ENCODE measurements around the gene FABP1.

The FABP1 gene

DNA sequence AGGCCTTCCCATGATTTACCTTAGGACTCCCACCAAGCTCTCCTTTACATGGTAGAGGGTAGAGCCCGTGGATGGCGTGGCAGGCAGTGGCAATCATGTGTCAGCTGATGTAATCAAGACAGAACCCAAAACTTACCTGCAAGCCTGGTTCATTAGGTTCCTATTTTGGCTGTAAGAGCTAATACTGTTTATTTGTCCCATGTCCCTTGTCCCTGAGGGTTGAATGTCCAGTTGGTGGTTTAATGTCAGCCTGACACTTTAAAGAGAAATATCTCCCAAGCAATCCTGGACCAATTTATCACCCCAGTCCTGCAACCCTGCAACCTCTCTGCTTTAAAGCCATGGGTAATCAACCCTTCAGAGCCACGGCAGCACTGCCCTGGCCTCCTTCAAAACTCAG is 6.0 kb upstream of the FABP1 start:
- DNase-seq: no peak

DNA sequence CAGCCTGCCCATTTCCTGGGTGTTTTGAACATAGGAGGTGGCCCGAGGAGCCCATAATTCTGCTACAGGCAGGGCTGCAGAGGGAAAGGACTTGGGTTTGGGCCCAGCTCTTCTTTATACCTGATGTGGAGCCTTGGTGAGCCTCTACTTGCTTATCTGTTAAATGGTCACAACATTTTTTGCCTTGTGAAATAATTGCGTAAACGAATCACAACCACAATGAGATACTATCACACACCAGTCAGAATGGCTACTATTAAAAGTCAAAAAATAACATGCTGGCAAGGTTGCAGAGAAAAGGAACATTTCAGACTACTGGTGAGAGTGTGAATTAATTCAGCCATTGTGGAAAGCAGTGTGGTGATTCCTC is 4.1 kb upstream of the FABP1 start:
- DNase-seq: no peak

DNA sequence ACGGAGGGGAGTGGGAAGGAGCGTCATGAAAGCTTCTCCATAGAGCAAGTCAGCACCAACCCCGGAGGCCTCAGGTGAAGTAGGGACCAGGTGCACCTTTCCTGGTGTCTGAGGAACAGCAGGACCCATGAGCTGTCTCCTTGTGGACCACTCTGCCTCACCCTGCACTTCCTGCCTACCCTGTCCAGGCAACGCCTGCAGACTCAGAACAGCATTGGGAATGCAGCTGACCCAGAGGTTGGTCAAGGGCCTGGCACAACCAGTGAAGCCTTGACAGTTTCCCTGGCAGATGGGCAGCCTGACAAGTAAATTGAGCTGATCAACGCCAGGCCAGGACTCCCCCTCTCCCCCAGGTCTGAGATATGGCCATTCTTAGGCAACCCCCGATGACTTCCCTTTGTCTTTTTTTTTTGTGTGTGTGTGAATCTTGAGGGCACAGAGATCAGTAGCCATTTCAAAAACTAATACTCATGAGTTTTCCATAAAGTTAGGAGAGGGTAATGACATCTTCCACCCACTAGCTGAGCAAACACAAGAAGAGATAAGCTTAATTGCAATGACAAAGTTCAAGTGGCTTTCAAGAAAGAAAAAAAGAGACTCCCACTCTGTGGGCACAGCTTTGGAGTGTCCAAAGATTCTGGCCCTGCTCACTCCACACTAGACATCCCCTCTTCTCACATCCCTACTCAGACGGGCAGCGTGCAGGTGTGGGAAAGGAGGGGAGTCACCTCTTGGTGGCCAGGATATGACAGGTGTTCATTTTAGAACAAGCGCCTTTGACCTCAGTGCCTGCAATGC is 3.5 kb upstream of the FABP1 start:
- DNase-seq: no peak

DNA sequence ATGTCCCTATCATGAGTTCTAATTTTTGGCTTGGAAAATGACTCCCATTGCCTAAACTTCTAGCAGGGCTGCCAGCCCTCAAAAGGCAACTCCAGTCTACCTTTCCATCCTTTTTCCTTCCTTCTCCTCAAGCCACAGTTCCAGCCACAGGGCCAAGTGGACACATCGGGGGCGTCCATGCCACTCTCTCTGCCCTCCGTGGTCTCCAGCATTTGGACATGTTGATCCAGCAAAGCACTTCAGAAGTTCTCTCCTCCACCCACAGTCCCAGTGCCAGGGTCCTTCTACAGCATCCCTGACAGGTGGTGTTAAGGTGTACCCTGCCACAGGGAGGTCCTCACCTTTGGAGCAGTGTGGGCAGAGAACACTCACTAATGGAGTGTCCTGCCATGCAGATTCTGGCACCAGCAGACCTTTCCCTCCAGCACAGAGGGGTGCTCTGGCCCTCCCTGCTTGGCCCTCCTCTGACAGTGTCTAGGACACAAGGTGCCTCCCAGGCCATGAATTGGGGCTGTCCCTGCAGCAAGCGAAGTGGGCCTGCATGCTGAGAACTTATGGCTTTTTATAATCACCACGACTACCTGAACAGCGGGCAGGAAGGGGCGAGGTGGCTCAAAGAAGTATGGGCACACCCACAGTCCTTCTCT is 1.6 kb upstream of the FABP1 start:
- DNase-seq: no peak

DNA sequence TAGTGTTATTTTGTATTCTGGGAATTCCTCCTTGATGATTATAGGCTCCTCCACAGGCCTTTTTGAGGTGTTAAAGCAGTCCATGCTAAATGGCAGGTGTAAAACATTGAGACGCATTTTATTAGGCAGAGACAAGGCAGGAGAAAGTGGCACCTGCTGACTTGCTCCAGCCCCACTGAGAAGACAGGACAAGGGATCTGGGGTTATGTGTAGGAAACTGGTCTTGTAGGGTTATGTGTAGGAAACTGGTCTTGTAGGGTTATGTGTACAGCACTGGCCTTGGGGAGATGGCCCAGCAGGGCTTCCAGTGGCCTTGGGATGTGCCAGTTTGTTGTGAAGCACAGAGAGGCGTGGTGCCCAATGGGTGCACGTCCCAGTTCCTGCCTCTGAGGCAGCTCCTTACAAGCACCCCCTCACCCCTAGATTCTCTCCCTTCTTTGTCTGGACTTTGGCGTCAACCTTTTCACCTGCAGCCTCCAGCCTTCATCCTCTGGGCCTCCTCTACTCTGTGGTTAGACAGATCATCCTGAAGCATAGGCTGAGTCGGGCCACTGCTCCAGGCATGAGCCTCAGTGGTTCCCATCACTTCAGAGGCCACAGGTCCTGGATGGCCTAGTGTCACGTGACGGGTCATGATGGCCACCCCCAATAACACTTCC is 921 bp upstream of the FABP1 start:
- no peak for DNase-seq

GRCh38 chr2:88127638-88127887 is 299 bp downstream of the FABP1 start:
- no peak for DNase-seq

DNA sequence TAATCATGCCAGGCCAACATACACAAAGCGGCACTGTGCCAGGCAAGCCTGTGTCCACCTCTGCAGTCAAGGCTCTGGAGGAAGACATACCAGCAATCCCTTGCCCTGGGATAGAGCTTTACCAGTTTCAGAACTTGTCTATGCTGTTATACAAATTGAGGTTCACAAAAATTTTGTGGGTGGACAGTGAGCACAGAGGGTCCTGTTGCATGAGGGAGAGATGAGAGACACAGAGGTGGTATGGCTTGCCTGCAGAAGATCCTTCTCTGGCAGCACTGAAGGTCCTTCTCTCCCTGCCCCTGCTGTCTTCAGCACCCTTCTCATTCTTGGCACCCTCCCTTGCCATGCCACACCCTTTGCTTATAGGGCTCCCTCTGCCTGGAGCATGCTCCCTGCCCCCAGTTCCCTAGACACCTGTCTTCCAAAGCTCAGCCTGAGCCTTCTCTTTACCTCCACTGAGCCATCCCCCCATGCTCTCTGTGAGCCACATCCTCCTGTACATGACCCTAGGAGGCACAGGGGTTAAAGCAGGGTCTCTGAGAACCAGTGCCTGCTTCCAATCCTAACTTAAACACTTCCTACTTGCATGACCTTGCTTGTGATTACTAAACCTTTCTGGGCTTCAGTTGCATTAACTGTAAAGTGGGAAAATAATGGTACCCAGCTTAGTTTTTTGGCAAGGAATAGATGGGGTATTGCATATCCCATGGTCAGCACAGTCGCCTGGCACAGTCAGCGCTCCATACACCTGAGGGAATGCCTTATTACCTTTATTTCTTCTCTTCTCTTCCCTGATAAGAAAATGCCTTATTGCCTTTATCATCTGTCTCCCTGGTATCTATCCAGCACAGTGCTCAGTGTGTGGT is 857 bp downstream of the FABP1 start:
- DNase-seq: no peak

DNA sequence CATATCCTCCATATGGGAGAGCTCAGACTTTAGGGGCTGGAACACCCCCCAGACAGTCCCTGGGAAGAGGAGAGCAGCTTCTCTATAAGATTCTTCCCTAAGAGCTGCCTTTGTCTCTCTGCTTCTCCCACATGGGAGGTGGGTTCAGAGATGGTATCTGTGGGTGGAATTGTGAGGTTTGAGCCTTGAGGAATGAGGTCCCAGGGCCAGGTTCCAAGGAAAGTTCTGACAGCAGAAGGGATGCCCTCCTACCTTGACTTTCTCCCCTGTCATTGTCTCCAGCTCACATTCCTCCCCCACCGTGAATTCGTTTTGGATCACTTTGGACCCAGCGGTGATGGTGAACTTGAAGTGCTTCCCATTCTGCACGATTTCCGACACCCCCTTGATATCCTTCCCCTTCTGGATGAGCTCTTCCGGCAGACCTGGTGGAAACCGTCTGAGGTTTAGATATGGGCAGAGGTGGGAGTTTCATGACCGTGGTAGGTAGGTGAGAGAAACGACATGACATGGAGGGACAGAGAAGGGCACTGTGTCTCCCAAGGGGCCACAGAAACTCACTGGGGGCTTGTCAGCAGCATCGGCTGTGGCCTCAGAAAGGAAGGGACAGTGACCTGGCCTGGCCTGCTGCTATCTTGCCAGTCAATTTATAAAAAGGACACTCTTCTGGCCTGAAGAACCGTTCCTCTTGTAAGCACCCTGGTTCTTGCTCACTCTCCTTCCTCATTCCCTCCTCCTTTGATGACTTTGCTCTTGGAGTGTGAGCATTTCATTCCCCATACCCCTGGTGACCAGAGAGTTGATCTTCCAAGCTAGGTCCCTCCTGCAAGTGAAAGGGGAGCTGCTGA is 1.7 kb downstream of the FABP1 start:
- DNase-seq: no peak

DNA sequence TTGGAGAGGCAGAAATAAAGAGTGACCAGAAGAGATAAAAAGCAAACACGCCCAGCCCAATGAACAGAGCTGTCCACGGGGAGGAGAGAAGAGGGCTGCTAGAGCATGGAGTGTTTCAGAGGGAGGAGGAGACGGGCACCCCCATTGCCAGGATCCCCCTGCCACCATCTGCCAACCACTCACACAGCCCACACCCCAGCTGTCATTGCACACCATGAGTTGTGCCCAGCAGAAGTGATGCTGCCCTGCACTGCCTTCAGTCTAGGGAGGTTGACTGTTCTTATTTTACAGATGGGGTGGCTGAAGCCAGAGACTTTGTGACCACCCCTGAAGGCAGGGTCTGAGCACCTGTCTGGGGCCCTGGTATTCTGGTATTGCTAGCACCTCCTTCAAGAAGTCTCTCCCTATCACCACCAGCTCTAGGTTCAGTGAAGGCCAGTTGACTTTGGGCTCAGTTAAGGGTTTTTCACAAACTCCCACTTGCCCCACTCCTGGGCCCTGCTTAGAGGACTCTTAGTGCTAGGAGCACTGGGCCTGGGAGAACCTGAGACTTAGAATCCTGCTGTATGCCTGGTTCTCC is 2.4 kb downstream of the FABP1 start:
- no peak for DNase-seq

GRCh38 chr2:88123975-88124917 is 3.6 kb downstream of the FABP1 start:
- DNase-seq: no peak

GRCh38 chr2:88123164-88123974 is 4.5 kb downstream of the FABP1 start:
- DNase-seq: no peak

DNA sequence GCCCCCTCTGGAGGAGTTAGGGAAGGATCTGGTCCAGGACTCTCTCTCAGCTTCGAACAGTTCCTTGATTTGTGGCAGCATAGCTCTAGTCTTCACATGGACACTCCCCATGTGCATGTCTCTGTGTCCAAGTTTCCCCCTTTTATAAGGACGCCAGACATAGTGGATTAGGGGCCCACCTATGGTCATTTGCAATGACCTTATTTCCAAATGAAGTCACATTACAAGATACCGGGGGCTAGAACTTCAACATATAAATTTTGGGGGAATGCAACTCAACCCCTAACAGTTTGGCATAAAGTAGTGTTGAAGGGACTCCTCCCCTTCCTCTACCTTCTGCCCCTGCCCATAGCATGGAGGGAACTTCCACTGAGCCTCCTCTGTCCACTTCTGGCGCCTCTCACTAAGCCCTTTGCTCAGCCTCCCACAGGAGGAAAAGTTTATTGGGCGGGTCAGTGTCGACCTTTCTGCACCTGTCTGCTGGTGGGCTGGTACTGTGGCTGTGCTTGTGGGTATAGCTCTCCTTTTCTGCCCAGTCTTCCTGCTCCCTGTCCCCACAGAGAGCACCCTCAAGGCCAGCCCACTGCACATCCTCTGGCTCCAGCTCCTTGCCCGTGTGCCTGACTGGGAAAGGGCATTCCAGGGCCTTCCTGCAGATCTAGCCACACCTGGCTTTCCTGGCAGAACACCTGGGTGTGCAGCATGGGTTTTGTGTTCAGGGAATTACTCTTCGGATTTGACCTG is 5.5 kb downstream of the FABP1 start:
- DNase-seq: no peak

DNA sequence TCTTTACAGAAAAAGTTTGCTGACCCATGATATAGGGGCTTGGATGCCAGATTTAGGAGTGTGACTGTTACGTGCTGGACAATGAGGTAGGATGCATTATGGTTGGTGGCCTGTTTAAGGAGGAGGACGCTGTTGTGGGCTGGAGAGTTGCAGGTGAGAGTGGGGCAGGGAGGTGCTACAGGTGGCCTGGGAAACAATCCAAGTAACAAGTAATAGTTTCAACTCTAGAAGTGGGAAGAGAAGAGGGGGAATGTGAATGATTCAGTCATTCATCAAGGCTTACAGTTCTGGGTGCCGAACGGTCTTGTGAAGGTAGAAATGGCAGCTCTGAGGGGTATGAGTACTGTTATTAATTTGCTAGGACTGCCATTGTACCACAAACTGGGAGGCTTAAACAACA is 6.2 kb downstream of the FABP1 start:
- no peak for DNase-seq

GRCh38 chr2:88117973-88118372 is 9.9 kb downstream of the FABP1 start:
- no peak for DNase-seq

DNA sequence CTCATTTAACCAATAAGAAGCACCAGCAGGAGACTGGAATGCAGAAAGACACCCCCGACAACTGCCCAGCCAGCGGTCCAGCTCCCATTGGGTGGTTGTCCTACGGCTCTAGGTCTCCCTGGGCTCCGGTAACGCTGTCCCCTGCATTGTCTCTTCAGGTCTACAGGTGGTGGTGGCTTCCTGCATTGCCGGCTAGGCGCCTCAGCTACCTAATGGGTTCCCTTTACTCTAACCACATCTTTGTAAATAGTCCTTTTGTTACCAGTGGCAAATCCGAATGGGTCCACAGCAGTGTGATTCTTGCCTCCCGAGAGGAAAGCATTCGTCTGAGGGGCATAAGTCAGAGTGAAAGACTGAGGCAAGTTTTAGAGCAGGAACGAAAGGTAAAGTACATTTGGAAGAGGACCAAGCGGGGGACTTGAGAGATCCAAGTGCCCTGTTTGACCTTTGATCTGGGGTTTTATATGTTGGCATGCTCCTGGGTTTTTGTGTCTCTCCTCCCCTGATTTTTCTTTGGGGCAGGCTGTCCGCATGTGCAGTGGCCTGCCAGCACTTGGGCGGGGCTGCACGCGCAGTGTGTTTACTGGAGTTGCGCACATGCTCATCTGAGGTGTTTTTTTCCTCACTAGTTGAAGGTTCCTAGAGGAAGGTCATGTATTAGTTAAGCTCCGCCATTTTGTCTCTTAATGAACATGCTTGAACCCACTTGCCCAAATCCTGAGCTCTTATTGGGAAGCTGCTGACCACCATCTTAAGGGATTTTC is 11.0 kb downstream of the FABP1 start:
- DNase-seq: no peak

- no peak for DNase-seq
These were observed 11.9 kb downstream of the FABP1 start for GRCh38 chr2:88115825-88116518.

GRCh38 chr2:88114889-88115288 is 13.0 kb downstream of the FABP1 start:
- DNase-seq: no peak

GRCh38 chr2:88113069-88113468 is 14.8 kb downstream of the FABP1 start:
- no peak for DNase-seq
